GM15510 (cell line): ENCODE measurements around the gene AGAP2.

ENCODE experiments used
- POLR2A ChIP-seq: IDR thresholded peaks from 3 replicates; pipeline ENCODE4 v1.6.1; 2011; ENCODE audit warnings: borderline replicate concordance; ENCODE audit not compliant: insufficient read length; ENCODE audit errors: extremely low read depth

AGAP2 gene

DNA sequence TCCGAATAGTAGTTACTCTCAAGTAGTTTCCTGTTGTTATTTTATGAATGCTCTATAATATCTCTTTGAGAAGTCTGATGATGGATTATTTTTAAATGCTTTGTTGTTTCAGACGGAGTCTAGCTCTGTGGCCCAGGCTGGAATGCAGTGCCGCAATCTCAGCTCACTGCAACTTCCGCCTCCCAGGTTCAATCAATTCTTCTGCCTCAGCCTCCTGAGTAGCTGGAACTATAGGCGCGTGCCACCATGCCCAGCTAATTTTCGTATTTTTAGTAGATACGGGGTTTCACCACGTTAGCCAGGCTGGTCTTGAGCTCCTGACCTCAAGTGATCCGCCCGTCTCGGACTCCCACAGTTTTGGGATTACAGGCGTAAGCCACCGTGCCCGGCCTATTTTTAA, 46.0 kb downstream of the AGAP2 start:
- no peak for TF ChIP-seq POLR2A

DNA sequence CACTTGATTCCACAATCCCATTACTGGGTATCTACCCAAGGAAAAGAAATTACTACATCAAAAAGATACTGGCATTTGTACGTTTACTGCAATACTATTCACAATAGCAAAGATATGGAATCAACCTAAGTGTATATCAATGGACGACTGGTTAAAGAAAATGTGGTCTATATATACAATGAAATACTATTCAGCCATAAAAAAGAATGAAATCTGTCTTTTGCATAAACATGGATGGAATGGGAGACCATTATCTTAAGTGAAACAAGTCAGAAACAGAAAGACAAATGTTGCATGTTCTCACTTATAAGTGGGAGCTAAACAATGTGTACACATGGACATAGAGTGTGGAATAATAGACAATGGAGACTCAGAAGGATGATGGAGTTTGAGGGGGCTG, 49.6 kb downstream of the AGAP2 start:
- no peak for TF ChIP-seq POLR2A

DNA sequence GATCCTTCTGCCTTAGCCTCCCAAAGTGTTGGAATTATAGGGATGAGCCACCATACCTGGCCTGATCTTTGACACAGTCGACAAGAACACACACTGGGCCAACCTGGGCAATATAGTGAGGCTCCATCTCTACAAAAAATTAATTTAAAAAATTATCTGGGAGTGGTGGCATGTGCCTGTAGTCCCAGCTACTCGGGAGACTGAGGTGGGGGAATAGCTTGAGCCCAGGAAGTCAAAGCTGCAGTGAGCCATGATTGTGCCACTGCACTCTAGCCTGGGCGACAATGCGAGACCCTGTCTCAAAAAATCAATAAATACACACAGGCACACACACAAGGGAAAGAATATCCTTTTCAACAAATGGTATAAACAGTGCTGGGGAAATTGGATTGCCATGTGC, 50.7 kb downstream of the AGAP2 start:
- no peak for TF ChIP-seq POLR2A

DNA sequence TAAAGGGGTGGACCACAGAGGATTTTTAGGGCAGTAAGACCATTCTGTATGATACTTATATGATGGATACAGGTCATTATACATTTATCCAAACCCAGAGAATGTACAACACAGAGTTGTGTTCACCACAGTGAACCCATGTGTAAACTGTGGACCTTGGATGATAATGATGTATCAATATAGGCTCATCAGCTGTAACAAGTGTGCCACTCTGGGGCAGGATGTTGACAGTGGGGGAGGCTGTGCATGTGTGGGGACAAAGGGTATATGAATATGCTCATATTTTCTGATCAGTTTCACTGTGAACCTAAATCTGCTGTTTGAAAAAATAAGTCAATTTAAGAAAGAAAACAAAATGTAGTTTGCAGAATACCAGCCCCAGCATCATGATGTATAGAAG, 58.8 kb downstream of the AGAP2 start:
- TF ChIP-seq POLR2A = no peak

DNA sequence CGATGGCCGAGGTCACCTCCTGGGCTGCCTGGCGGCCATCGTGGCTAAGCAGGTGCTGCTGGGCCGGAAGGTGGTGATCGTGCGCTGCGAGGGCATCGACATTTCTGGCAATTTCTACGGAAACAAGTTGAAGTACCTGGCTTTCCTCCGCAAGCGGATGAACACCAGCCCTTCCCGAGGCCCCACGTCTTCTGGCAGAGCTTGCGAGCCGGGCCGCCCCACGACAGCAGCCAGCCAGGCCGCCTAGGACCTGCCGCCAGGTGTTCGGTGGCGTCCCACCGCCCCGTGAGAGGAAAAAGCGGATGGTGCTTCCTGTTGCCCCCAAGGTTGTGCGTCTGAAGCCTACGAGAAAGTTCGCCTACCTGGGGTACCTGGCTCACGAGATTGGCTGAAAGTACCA, 63.9 kb downstream of the AGAP2 start:
- no peak for TF ChIP-seq POLR2A
